CD4-positive, alpha-beta T cell treated with Interferon alpha-2 for 1 hour (primary cell): ENCODE measurements around the gene TBC1D25.

ENCODE experiments used
- DNase-seq, 2 donors: peaks; one replicate each; pipeline ENCODE4 v3.0.0-alpha.2; 2020 to 2022

Gene TBC1D25, protein sequence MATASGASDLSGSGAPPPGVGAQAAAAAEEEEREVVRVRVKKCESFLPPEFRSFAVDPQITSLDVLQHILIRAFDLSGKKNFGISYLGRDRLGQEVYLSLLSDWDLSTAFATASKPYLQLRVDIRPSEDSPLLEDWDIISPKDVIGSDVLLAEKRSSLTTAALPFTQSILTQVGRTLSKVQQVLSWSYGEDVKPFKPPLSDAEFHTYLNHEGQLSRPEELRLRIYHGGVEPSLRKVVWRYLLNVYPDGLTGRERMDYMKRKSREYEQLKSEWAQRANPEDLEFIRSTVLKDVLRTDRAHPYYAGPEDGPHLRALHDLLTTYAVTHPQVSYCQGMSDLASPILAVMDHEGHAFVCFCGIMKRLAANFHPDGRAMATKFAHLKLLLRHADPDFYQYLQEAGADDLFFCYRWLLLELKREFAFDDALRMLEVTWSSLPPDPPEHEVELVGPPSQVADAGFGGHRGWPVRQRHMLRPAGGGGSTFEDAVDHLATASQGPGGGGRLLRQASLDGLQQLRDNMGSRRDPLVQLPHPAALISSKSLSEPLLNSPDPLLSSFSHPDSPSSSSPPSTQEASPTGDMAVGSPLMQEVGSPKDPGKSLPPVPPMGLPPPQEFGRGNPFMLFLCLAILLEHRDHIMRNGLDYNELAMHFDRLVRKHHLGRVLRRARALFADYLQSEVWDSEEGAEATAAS

GRCh38 chrX:48539345-48540027 is at the start of gene TBC1D25:
Gene TBC1D25, plus strand, starts transcription at chrX:48539714. Its CDS starts 84 bp downstream, at chrX:48539798.
- peak; percentile 98 to 99 for DNase-seq

- DNase-seq, result no peak
Measured at GRCh38 chrX:48489892-48490291, 49.6 kb upstream of the TBC1D25 start.

GRCh38 chrX:48490661-48491060 is 48.9 kb upstream of the TBC1D25 start:
- no peak for DNase-seq

DNA sequence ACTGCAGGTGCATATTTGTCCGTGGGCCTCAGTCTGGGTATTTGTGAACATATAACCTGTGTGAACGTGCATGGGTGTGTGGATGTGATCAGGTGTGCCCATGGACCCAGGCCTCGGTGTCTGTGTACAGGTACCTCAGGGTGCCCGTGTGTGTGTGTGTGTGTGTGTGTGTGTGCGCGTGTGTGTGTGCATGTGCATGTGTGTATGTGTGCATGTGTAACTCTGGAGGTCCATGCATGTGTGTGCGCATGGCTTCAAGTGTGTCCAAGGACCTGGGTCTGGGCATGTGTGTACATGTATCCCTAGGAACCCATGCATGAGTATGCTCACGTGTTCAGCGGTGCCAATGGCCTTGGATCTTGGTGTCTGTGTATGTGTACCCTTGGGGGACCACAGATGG is 47.7 kb upstream of the TBC1D25 start:
- no peak for DNase-seq

- no peak for DNase-seq
Measured at GRCh38 chrX:48492293-48492910, 47.1 kb upstream of the TBC1D25 start.

GRCh38 chrX:48493890-48494364 is 45.6 kb upstream of the TBC1D25 start:
- DNase-seq, result peak in 1 of 2 donors; percentile 11

DNA sequence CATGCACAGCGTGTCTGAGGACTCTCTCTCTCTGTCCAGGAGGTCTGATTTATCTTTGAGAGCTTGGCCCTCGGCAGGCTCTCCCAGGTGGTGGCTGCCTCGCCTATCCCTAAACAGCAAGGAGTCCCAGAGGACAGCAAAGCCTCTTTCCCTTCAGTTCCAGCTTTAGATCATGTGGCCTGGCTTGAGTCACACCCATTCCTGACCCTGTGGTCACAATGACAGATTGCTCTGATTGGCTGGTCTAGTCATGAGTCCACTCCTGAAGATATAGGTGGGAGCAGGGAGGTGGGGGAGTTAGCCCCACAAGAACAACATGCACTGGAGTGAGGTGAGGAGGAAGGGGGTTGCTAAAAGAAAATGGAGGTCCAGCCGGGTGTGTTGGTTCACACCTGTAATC is 42.9 kb upstream of the TBC1D25 start:
- DNase-seq, result no peak

DNA sequence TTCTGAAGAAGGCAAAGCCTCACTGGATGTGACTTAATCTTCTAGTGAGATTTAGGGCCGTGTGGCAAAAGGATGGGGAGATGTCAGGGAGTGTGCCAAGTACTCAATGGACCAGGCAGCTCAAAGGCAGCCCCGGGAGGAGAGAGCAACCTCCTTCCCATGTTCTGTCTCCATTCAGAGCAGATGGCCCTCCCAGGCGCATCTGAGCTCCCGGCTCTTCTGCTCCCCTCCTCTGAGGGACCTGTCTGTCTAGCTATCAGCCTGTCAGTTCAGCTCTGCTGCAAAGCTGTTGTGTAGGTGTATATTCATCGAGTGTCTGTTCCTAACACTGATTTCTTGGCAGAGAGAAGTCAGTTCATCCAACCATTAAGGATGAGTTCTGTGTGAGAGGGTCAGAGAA is 41.6 kb upstream of the TBC1D25 start:
- no peak for DNase-seq

GRCh38 chrX:48498374-48498809 is 41.1 kb upstream of the TBC1D25 start:
- DNase-seq, result no peak

GRCh38 chrX:48504261-48504660 is 35.3 kb upstream of the TBC1D25 start:
- no peak for DNase-seq

GRCh38 chrX:48505481-48505880 is 34.0 kb upstream of the TBC1D25 start:
- DNase-seq, result no peak

- no peak for DNase-seq
Measured at GRCh38 chrX:48507246-48507645, 32.3 kb upstream of the TBC1D25 start.

DNA sequence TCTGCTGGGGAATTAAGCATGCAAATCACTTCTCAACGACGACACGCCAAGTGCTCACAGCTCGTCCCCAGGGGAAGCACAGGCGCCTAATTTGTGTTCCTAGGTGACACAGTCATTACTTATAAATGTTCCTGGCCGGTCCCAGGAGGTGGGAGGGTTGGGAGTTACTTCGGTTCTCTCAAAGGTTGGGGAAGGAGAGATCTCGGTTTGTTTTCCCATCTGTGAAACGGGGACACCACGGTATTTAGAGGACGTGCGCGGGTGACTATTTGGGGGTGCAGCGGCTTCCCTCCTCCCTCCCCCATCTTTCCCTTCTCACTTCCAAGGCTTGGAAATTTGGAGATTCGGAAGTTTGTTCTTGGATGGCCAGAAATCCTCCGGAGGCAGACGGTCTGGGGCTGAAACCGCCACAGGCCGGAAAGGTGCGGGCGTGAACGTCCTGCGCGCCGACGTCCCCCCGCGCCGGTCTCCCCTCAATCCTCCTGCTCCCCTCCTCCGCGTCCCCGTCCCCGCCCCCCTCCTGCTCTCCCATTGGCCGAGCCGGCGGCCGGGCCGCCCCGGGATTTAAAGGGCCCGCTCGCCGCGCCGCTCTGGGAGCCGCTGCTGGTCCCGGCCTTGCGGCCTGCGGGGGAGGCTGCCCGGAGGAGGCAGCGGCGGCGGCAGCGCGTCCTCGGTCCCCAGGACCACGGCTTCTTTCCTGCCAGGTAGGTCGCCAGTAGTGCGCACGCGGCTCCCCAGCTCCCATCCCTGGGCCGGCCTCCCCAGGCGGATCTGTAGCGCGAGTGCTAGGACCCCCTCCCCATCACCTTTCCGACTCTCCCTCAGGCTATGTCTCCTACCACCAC is 30.9 kb upstream of the TBC1D25 start, which contains the start of gene PORCN:
Gene PORCN, plus strand, starts transcription at position 593 of the 845 bp plus-strand sequence. CDS start 829 bp downstream, outside the sequence.
- peak; percentile 77 to 83 for DNase-seq

- peak in 1 of 2 donors; percentile 28 for DNase-seq
Measured at GRCh38 chrX:48509245-48509590, 30.3 kb upstream of the TBC1D25 start.

- DNase-seq, result no peak
Measured at GRCh38 chrX:48509619-48510018, 29.9 kb upstream of the TBC1D25 start.

- no peak for DNase-seq
Measured at GRCh38 chrX:48511560-48511959, 28.0 kb upstream of the TBC1D25 start.

DNA sequence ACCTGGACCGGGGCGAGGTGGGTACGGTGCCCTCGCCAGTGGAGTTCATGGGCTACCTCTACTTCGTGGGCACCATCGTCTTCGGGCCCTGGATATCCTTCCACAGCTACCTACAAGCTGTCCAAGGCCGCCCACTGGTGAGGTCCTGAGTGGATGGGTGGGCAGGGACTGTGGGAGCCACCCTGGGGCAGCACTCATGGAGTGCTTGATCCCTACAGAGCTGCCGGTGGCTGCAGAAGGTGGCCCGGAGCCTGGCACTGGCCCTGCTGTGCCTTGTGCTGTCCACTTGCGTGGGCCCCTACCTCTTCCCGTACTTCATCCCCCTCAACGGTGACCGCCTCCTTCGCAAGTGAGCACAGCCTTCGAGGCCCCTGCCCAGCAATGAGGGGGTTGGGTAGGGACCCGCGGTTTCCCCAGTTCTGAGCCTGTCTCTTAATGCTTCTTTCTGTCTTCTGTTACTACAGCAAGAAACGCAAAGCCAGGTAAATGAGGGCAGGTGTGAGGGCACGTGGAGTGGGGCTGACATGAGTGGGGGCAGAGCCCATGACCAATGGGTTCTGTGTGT is 27.1 kb upstream of the TBC1D25 start:
- DNase-seq, result no peak

GRCh38 chrX:48513670-48514069 is 25.8 kb upstream of the TBC1D25 start:
- DNase-seq, result no peak

DNA sequence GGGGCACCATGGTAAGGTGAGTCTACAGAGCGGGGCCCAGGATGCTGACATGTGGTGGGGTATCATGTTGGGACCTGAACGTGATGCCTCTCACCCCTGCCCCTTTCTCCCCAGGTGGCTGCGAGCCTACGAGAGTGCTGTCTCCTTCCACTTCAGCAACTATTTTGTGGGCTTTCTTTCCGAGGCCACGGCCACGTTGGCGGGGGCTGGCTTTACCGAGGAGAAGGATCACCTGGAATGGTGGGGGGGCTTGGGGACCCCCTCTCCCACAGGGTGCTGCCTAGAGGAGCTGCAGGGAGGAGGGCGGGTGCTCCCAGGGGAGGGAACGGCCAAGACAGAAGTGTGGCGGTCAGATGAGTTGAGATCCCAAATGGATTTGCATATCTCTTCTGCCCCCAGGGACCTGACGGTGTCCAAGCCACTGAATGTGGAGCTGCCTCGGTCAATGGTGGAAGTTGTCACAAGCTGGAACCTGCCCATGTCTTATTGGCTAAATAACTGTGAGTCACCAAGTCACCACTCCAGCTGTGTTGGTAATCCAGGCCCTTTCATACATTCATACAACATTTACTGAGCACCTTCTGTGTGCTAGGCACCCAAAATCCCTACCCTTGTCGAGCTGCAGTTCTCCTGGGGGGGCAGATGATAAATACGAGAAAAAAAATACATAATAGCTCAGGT is 25.2 kb upstream of the TBC1D25 start:
- DNase-seq, result no peak

DNA sequence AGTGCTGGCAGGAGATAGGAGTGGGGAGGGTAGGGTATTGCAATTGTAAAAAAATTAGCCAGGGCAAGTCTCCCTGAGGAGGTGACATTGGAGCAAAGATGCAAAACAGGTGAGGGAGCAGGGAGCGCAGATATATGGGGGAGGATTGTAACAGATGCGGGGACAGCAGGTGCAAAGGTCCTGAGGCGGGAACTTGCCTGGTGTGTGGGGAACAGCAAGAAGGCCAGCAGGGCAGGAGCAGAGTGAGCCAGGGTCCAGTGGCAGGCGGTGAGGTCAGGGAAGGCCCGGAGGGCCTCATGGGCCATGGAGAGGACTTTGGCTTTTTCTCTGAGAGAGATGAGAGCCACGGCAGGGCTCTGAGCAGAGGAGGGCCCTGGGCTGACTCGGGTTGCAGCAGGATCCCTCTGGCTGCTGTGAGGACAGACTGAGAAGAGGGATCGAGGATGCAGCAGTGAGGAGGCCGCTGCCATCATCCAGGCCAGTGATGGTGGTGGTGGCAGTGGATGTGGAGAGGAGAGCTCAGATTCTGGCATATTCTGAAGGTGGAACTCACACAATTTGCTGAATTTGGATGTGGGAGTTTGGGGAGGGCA is 24.6 kb upstream of the TBC1D25 start:
- DNase-seq, result no peak

DNA sequence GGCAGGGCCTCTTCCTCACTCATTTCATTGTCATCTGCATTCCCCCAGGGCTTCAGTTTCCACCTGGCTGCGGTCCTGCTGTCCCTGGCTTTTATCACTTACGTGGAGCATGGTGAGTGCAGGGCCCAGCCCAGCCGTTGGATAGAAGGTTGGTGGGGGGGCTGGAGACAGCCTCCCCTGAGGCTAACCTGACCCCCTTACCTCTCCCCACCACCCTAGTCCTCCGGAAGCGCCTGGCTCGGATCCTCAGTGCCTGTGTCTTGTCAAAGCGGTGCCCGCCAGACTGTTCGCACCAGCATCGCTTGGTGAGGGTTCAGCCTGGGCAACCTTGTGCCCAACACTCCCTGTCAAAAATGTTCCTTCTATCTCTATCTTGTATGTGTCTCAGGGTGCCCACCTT is 23.7 kb upstream of the TBC1D25 start:
- no peak for DNase-seq
